Muscle of back (tissue), 10 donors: ENCODE measurements around the gene S100A14. TPM values are rescaled to one million over a fixed set of nuclear protein-coding genes. Genes with fewer than 3 reads are reported as not detected.

ENCODE experiments used
- polyA plus RNA-seq, 10 donors: library from polyadenylated mRNA; unstranded; fragments of 120-200 nt; gene quantifications; one replicate each; pipeline ENCODE4 v1.2.1, GENCODE V29; 2013; ENCODE audit not compliant: insufficient read length in 10 of 10

S100A14 gene
- polyA plus RNA-seq, 10 donors: 0.22 to 51.2 (median 0.36) TPM; not detected in 2

Other genes starting within 250 kb of the S100A14 start
- gene S100A12, start 240.7 kb downstream of the S100A14 start, polyA plus RNA-seq: 1 to 10 TPM in 6 of 10 donors, under 1 TPM in 3, not detected in 1; 0.26 to 4.9 (median 1.8) TPM
- gene S100A8, start 225.3 kb downstream of the S100A14 start, polyA plus RNA-seq: 10 to 100 TPM in 8 of 10 donors, 1 to 10 TPM in 2; 4.7 to 37.0 (median 13.9) TPM
- gene S100A7A, start 199.8 kb downstream of the S100A14 start, polyA plus RNA-seq: not detected
- not detected for gene S100A7, start 155.7 kb downstream of the S100A14 start, polyA plus RNA-seq
- gene S100A6, start 80.3 kb downstream of the S100A14 start, polyA plus RNA-seq: 100 to 1,000 TPM; 159 to 322 (median 210) TPM
- under 1 TPM in 5 of 10 donors, not detected in 5; 0.23 to 0.65 (median 0.41) TPM for gene S100A5, start 75.4 kb downstream of the S100A14 start, polyA plus RNA-seq
- gene S100A4, start 70.5 kb downstream of the S100A14 start, polyA plus RNA-seq: 100 to 1,000 TPM; 162 to 254 (median 206) TPM
- 1 to 10 TPM in 4 of 10 donors, under 1 TPM in 4, not detected in 2; 0.35 to 1.2 (median 0.86) TPM for gene S100A3, start 67.1 kb downstream of the S100A14 start, polyA plus RNA-seq
- gene S100A2, start 50.5 kb downstream of the S100A14 start, polyA plus RNA-seq: 10 to 100 TPM in 2 of 10 donors, 1 to 10 TPM in 6, under 1 TPM in 2; 0.35 to 11.4 (median 1.5) TPM
- gene S100A16, start 3.2 kb downstream of the S100A14 start, polyA plus RNA-seq: 10 to 100 TPM; 41.9 to 80.4 (median 56.6) TPM
- 10 to 100 TPM; 55.3 to 95.0 (median 78.7) TPM for gene S100A13, start 11.2 kb upstream of the S100A14 start, polyA plus RNA-seq
- gene S100A1, start 12.1 kb upstream of the S100A14 start, polyA plus RNA-seq: 10 to 100 TPM in 5 of 10 donors, 1 to 10 TPM in 5; 2.6 to 16.6 (median 10.0) TPM
- gene CHTOP, start 17.7 kb upstream of the S100A14 start, polyA plus RNA-seq: 10 to 100 TPM; 77.9 to 97.5 (median 88.2) TPM
- 10 to 100 TPM; 44.5 to 50.4 (median 46.6) TPM for gene SNAPIN, start 42.4 kb upstream of the S100A14 start, polyA plus RNA-seq
- gene ILF2, start 54.7 kb upstream of the S100A14 start, polyA plus RNA-seq: 100 to 1,000 TPM; 156 to 204 (median 167) TPM
- gene NPR1, start 62.4 kb upstream of the S100A14 start, polyA plus RNA-seq: 10 to 100 TPM; 12.2 to 18.2 (median 15.0) TPM
- gene INTS3, start 111.7 kb upstream of the S100A14 start, polyA plus RNA-seq: 10 to 100 TPM; 31.4 to 60.0 (median 39.8) TPM
- gene SLC27A3, start 159.1 kb upstream of the S100A14 start, polyA plus RNA-seq: 10 to 100 TPM; 17.9 to 32.7 (median 23.6) TPM